HFFc6 (cell line): Measurements from ENCODE around the gene CDC42SE1. TPM values are rescaled to one million over a fixed set of nuclear protein-coding genes. Genes with fewer than 3 reads are reported as not detected.

Source experiments
- DNase-seq: peaks from one replicate; pipeline ENCODE4 v3.0.0-alpha.2; 2018
- H3K27ac Mint-ChIP-seq: 2 replicates; pipeline ENCODE4 v1.8.0; 2020; ENCODE audit warnings: mild to moderate bottlenecking, mixed read lengths
- H3K27me3 Mint-ChIP-seq: 2 replicates; pipeline ENCODE4 v1.8.0; 2021; ENCODE audit warnings: mild to moderate bottlenecking, moderate library complexity, mixed read lengths; ENCODE audit not compliant: insufficient read depth
- H3K36me3 Mint-ChIP-seq: 2 replicates; pipeline ENCODE4 v1.8.0; 2021; ENCODE audit warnings: low read depth, mixed read lengths
- H3K4me1 Mint-ChIP-seq: 2 replicates; pipeline ENCODE4 v1.8.0; 2020; ENCODE audit warnings: low read depth, mixed read lengths
- H3K4me3 Mint-ChIP-seq: 2 replicates; pipeline ENCODE4 v1.8.0; 2020; ENCODE audit warnings: mild to moderate bottlenecking, moderate library complexity, mixed read lengths
- H3K9me3 Mint-ChIP-seq: 2 replicates; pipeline ENCODE4 v1.8.0; 2020; ENCODE audit warnings: mild to moderate bottlenecking, mixed read lengths
- total RNA-seq, 6 experiments: library from RNA; stranded (reverse); fragmentation: NEBNext Ultra II Directional; extraction: Animal tissue kit (Norgen Biotek cat#: 25700); gene quantifications; 2 replicates in 1 of 6; 3 replicates in 5 of 6; pipeline ENCODE4 v1.2.3, GENCODE V29; 2021
- TF ChIP-seq, protein P1 (sequence below): fragments of 200-600 bp; sonication (generic); IDR thresholded peaks from 2 replicates; pipeline ENCODE4 v1.5.0; 2021; ENCODE audit warnings: antibody characterized with exemption, mild to moderate bottlenecking

The CDC42SE1 gene
- total RNA-seq, 6 experiments from 2014 or later = 63.2 to 75.1 (median 68.3) TPM

GRCh38 chr1:151065089-151065645 lies 5.7 kb upstream of the CDC42SE1 start:
- H3K4me1 Mint-ChIP-seq = peaks cover 28% of the 10 kb centered on the region

GRCh38 chr1:151062741-151063371 lies 3.4 kb upstream of the CDC42SE1 start:
- H3K27ac Mint-ChIP-seq = peak overlapping the region; percentile 99
- peak; percentile 87 for DNase-seq
- TF ChIP-seq, protein P1, sequence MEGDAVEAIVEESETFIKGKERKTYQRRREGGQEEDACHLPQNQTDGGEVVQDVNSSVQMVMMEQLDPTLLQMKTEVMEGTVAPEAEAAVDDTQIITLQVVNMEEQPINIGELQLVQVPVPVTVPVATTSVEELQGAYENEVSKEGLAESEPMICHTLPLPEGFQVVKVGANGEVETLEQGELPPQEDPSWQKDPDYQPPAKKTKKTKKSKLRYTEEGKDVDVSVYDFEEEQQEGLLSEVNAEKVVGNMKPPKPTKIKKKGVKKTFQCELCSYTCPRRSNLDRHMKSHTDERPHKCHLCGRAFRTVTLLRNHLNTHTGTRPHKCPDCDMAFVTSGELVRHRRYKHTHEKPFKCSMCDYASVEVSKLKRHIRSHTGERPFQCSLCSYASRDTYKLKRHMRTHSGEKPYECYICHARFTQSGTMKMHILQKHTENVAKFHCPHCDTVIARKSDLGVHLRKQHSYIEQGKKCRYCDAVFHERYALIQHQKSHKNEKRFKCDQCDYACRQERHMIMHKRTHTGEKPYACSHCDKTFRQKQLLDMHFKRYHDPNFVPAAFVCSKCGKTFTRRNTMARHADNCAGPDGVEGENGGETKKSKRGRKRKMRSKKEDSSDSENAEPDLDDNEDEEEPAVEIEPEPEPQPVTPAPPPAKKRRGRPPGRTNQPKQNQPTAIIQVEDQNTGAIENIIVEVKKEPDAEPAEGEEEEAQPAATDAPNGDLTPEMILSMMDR = no peak
- peak overlapping the region; percentile 93 for H3K4me3 Mint-ChIP-seq
- peaks cover 32% of the 10 kb centered on the region for H3K4me1 Mint-ChIP-seq
- peaks cover 5% of the 10 kb centered on the region; the same call in 1 of the 2 replicates for H3K27me3 Mint-ChIP-seq
- H3K9me3 Mint-ChIP-seq = no peaks in the 10 kb centered on the region
- H3K36me3 Mint-ChIP-seq = peaks cover 27% of the 10 kb centered on the region

More at GRCh38 chr1:151065089-151065645, 5.7 kb upstream of the CDC42SE1 start:
- no peaks in the 10 kb centered on the region for H3K9me3 Mint-ChIP-seq
- no peak for DNase-seq
- 0 out of 2 replicates have a peak, but pooled peaks cover 2% of the 10 kb centered on the region for H3K27me3 Mint-ChIP-seq
- H3K4me3 Mint-ChIP-seq = no peak overlapping the region
- 0 out of 2 replicates have a peak overlapping the region, but pooled peaks have one; percentile 2 for H3K27ac Mint-ChIP-seq
- TF ChIP-seq, protein P1 = no peak
- peaks cover 15% of the 10 kb centered on the region for H3K36me3 Mint-ChIP-seq

DNA sequence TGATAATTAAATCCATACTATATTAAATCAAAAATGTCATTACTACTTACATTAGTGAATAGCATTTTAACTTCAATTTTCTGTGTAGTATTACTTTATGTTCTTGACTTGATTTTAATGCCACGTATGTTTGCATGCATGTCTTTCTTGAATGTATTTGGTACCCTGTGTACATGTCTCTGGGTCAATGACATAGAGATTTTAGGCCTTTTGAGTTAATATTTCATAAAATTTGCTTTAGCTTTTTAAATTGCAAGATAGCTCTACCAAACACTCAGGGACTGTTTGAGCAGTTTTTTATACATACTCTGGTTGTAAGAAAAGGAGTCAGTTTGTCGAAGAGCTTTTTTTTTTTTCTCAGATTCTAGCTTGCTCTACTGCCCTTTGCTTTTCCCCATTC lies 2.3 kb upstream of the CDC42SE1 start:
- Mint-ChIP-seq H3K36me3 (peaks cover 33% of the 10 kb centered on the region), H3K27me3 (peaks cover 5% of the 10 kb centered on the region; the same call in 1 of the 2 replicates), H3K4me1 (peaks cover 43% of the 10 kb centered on the region), H3K9me3 (no peaks in the 10 kb centered on the region), H3K4me3 (peak overlapping the region; percentile 93), H3K27ac (peak overlapping the region; percentile 99)
- DNase-seq = no peak
- TF ChIP-seq, protein P1 = no peak

DNA sequence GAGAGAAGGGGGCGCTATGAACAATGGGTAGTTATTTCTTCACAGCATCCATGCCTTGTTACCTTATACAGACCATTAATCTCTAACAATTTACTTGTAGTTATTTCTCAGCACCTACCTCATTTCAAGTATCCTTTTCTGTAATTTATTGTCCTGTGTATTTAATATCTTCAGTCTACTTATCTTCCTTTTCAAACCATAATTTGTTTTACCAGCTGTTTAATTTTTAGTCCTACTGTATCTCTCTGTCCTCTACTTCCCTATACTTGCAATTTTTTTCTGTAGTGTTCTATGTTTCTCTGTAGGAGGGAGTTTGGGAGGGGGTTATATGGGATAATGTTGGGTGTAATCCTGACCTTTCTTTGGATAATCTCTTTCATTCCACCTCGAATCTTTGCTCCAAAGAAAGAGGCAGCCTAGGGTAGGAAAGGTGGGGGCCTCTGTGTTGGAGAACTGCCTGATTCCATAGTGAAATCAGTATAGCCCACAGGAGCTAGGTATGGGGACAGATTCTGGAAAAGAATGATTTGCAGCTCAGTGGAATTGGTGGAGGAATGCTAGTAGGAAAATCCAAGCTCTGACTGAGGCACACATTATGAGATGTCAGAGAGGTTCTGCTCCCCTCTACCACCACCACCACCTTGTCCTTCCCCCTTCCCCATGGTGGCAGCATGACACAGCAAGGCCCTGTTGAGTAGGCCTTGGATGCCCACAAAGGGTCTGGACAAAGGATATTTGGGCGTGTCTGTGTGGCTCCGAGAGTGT lies 1.4 kb upstream of the CDC42SE1 start:
- no peak for DNase-seq
- H3K9me3 Mint-ChIP-seq = no peaks in the 10 kb centered on the region
- peaks cover 34% of the 10 kb centered on the region for H3K36me3 Mint-ChIP-seq
- H3K4me3 Mint-ChIP-seq = peak overlapping the region; percentile 93
- H3K27ac Mint-ChIP-seq = peak overlapping the region; percentile 99
- peaks cover 5% of the 10 kb centered on the region; the same call in 1 of the 2 replicates for H3K27me3 Mint-ChIP-seq
- peaks cover 52% of the 10 kb centered on the region for H3K4me1 Mint-ChIP-seq
- TF ChIP-seq, protein P1 = peak; percentile 24; the same call in 1 of the 2 replicates

- peak within 1 kb of the TSS; percentile 99 for H3K27ac Mint-ChIP-seq
- peak; percentile 43 for DNase-seq
- H3K36me3 Mint-ChIP-seq = peaks cover 36% of the 10 kb centered on the region
- H3K9me3 Mint-ChIP-seq = no peaks in the 10 kb centered on the region
- peak within 1 kb of the TSS; percentile 93 for H3K4me3 Mint-ChIP-seq
- TF ChIP-seq, protein P1 = no peak
- peaks cover 6% of the 10 kb centered on the region for H3K27me3 Mint-ChIP-seq
- peaks cover 59% of the 10 kb centered on the region for H3K4me1 Mint-ChIP-seq
Observed at GRCh38 chr1:151060007-151060656, 710 bp upstream of the CDC42SE1 start, which contains the start of gene MLLT11. Gene MLLT11, plus strand, starts transcription at chr1:151060397. Its CDS starts 6,828 bp downstream, at chr1:151067225.
